22Rv1 (cell line): Measurements from ENCODE around the gene HLCS.

Experiments used
- H3K27ac ChIP-seq: fragments of 450-650 bp; 2 replicates; pipeline ENCODE4 v1.5.1; 2017
- ZFX ChIP-seq: fragments of 450-650 bp; IDR thresholded peaks from 2 replicates; pipeline ENCODE4 v1.6.1; 2017; ENCODE audit warnings: antibody characterized with exemption, borderline replicate concordance
- TF ChIP-seq, protein P1 (sequence below): fragments of 450-650 bp; IDR thresholded peaks from 2 replicates; pipeline ENCODE4 v1.5.1; 2017; ENCODE audit warnings: mild to moderate bottlenecking

The HLCS gene

GRCh38 chr21:36716836-36717235 lies 249.6 kb downstream of the HLCS start:
- peak overlapping the region; percentile 97; the same call in 1 of the 2 replicates for H3K27ac ChIP-seq
- TF ChIP-seq, protein P1, sequence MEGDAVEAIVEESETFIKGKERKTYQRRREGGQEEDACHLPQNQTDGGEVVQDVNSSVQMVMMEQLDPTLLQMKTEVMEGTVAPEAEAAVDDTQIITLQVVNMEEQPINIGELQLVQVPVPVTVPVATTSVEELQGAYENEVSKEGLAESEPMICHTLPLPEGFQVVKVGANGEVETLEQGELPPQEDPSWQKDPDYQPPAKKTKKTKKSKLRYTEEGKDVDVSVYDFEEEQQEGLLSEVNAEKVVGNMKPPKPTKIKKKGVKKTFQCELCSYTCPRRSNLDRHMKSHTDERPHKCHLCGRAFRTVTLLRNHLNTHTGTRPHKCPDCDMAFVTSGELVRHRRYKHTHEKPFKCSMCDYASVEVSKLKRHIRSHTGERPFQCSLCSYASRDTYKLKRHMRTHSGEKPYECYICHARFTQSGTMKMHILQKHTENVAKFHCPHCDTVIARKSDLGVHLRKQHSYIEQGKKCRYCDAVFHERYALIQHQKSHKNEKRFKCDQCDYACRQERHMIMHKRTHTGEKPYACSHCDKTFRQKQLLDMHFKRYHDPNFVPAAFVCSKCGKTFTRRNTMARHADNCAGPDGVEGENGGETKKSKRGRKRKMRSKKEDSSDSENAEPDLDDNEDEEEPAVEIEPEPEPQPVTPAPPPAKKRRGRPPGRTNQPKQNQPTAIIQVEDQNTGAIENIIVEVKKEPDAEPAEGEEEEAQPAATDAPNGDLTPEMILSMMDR, result no peak
- TF ChIP-seq ZFX, result no peak

GRCh38 chr21:36716387-36716786 lies 250.1 kb downstream of the HLCS start:
- H3K27ac ChIP-seq, result no peak overlapping the region
- TF ChIP-seq ZFX, result no peak
- TF ChIP-seq, protein P1, result no peak

GRCh38 chr21:36713746-36714145 lies 252.7 kb downstream of the HLCS start:
- TF ChIP-seq, protein P1, result no peak
- no peak for TF ChIP-seq ZFX
- H3K27ac ChIP-seq, result no peak overlapping the region

GRCh38 chr21:36710729-36711048 lies 255.8 kb downstream of the HLCS start:
- H3K27ac ChIP-seq, result no peak overlapping the region
- TF ChIP-seq, protein P1, result no peak
- TF ChIP-seq ZFX, result no peak

DNA sequence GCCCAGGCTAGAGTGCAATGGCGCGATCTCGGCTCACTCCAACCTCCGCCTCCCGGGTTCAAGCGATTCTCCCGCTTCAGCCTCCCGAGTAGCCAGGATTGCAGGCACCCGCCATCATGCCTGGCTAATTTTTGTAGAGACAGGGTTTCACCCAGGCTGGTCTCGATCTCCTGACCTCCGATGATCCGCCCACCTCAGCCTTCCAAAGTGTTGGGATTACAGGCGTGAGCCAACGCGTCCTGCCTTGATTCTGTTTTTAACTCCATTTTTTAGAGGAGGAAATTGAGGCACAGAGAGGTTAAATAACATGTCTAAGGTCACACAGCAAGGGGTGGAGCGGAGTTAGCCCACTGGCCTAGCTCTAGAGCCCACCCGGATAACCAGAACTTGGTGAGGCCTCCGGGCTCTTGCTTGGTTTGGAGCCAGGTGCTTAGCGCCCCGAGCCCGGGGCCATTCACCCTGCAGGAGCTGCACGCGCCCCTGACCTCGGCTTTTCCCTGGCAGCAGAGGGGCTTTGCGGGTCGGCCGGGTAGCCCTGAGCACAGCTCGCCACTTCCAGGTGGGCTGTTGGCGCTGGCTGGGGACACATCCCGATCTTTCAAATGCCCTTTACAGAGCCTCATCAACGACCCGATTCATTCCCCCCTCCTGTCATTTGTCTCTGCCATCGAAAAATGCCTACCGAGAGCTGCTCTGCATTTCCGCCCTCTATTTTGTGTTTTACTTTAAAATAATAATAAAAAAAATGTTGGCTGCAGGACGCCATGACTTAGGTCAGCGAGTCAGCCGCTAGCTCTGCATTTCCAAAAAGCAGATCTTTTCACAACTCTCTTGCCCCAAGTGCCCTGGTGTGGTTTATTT lies 256.4 kb downstream of the HLCS start:
- no peak overlapping the region for H3K27ac ChIP-seq
- TF ChIP-seq, protein P1, result no peak
- no peak for TF ChIP-seq ZFX

DNA sequence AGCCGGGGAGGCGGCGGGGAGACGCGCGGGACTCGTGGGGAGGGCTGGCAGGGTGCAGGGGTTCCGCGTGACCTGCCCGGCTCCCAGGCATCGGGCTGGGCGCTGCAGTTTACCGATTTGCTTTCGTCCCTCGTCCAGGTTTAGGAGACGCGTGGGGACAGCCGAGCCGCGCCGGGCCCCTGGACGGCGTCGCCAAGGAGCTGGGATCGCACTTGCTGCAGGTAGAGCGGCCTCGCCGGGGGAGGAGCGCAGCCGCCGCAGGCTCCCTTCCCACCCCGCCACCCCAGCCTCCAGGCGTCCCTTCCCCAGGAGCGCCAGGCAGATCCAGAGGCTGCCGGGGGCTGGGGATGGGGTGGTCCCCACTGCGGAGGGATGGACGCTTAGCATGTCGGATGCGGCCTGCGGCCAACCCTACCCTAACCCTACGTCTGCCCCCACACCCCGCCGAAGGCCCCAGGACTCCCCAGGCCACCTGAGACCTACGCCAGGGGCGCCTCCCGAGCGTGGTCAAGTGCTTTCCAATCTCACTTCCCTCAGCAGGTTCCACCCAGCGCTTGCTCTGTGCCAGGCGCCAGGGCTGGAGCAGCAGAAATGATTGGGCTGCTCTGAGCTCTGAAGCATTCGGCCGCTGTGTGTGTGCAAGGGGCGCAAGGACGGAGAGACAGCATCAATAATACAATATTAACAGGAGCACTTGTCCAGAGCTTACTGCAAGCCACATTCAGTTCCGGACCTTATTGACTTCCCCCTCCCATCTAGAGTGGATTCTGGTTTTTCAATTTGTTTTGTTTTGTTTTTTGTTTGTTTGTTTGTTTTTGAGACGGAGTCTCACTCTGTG lies 257.2 kb downstream of the HLCS start:
- TF ChIP-seq, protein P1, result no peak
- TF ChIP-seq ZFX, result no peak
- H3K27ac ChIP-seq, result no peak overlapping the region
